Upper lobe of left lung (tissue), 6 donors: ENCODE data around the gene RUFY3. TPM values are rescaled to one million over a fixed set of nuclear protein-coding genes. Genes with fewer than 3 reads are reported as not detected.
A peak's percentile ranks its signal among the peaks of the same experiment; 100 is the strongest.
"Not testable (repeated sequence)": the region's sequence is repeated elsewhere in the genome, so short reads cannot be mapped to it uniquely, and the experiment has no call there.

Experiments used
- ATAC-seq, 2 donors: fragments of 200-7000 bp; cut with Tn5 transposase; one replicate each; pipeline ENCODE4 v1.9.1; 2022; ENCODE audit warnings: mild to moderate bottlenecking in 2 of 2, moderate library complexity in 2 of 2; ENCODE audit not compliant: low FRiP score in 2 of 2
- DNase-seq, 2 donors: peaks; one replicate each; pipeline ENCODE4 v3.0.0-alpha.2; 2019 to 2020
- H3K27ac ChIP-seq, 4 donors: fragments of 200-600 bp; sonication (generic); one replicate each; pipeline ENCODE4 v1.5.1; 2016 to 2019
- H3K27me3 ChIP-seq, 4 donors: fragments of 200-600 bp; sonication (generic); one replicate each; pipeline ENCODE4 v1.5.1; 2017 to 2019
- H3K36me3 ChIP-seq, 4 donors: fragments of 200-600 bp; sonication (generic); one replicate each; pipeline ENCODE4 v1.5.1; 2016 to 2019
- H3K4me1 ChIP-seq, 4 donors: fragments of 200-600 bp; sonication (generic); one replicate each; pipeline ENCODE4 v1.5.1; 2018 to 2019
- H3K4me3 ChIP-seq, 4 donors: fragments of 200-600 bp; sonication (generic); one replicate each; pipeline ENCODE4 v1.5.1; 2017 to 2019; ENCODE audit warnings: mild to moderate bottlenecking in 2 of 4, moderate library complexity in 1 of 4
- H3K9me3 ChIP-seq, 4 donors: fragments of 200-600 bp; sonication (generic); one replicate each; pipeline ENCODE4 v1.5.1; 2018 to 2019
- CTCF ChIP-seq, 6 experiments: fragments of 450-650 bp in 4 of 6; fragments of 200-600 bp in 2 of 6; sonication (generic) in 2 of 6; IDR thresholded peaks; one replicate each; pipeline ENCODE4 v1.5.1; 2016 to 2019; ENCODE audit warnings: antibody characterized with exemption in 6 of 6
- EP300 ChIP-seq, 4 donors: sonication (generic); formaldehyde crosslinking; IDR thresholded peaks; one replicate each; pipeline ENCODE4 v1.5.1; 2017; ENCODE audit warnings: antibody characterized with exemption in 4 of 4, control low read depth in 2 of 4
- POLR2A ChIP-seq, 4 donors: fragments of 450-650 bp; IDR thresholded peaks; one replicate each; pipeline ENCODE4 v1.5.1; 2016 to 2017; ENCODE audit warnings: antibody characterized with exemption in 4 of 4, mild to moderate bottlenecking in 2 of 4
- POLR2AphosphoS5 ChIP-seq, 2 donors: sonication (generic); formaldehyde crosslinking; IDR thresholded peaks; one replicate each; pipeline ENCODE4 v1.5.1; 2017; ENCODE audit warnings: antibody characterized with exemption in 2 of 2
- WGBS, 2 donors: methylation state at CpG; one replicate each; pipeline ENCODE4 v1.1.5; 2017 to 2018; 5-methylcytosine and 5-hydroxymethylcytosine counted together
- total RNA-seq, 6 donors: library from RNA; depleted of rRNA in 4 of 6; stranded (reverse); fragments of >200 nt in 4 of 6; gene quantifications; one replicate each; pipeline versions ENCODE4 v1.1.0 to v1.2.1, GENCODE V29; 2016 to 2021
- donor health status: DM: no; HTN: no; CAD: no; lungs with moderate emphysema.
- donor health status: DM: no; HTN: yes; CAD: no; lungs with severe emphysema.

Gene RUFY3
- total RNA-seq, 6 donors from 2014 or later = 65.1 to 161 (median 80.8) TPM

- TF ChIP-seq POLR2AphosphoS5 (IDR thresholded peaks at IDR 0.05) (no peak), POLR2A (IDR thresholded peaks at IDR 0.05) (no peak)
- H3K4me3 ChIP-seq = no peak overlapping the region
- ATAC-seq (no peak), DNase-seq (no peak)
- no peak overlapping the region for H3K27ac ChIP-seq
- H3K4me1 ChIP-seq = no peaks in the 10 kb centered on the region
- no peaks in the 10 kb centered on the region for H3K9me3 ChIP-seq
- H3K27me3 ChIP-seq = no peaks in the 10 kb centered on the region
- no peaks in the 10 kb centered on the region for H3K36me3 ChIP-seq
These were observed 40.1 kb upstream of the RUFY3 start for GRCh38 chr4:70681704-70682103.

GRCh38 chr4:70682142-70682541 lies 39.6 kb upstream of the RUFY3 start:
- not testable (repeated sequence) for H3K27ac ChIP-seq, H3K4me3 ChIP-seq, H3K36me3 ChIP-seq, H3K9me3 ChIP-seq, DNase-seq, H3K4me1 ChIP-seq, H3K27me3 ChIP-seq, ATAC-seq
- WGBS, 2 donors = 87 to 90% methylated on average over 3 of the region's 3 CpGs

GRCh38 chr4:70687392-70687791 lies 34.4 kb upstream of the RUFY3 start:
- peaks cover 34 to 44% (median 34%) of the 10 kb centered on the region in 4 donors for H3K4me1 ChIP-seq
- no peaks in the 10 kb centered on the region for H3K27me3 ChIP-seq
- H3K4me3 ChIP-seq = peak overlapping the region; percentile 38 to 99 (median 88)
- ATAC-seq (no peak), DNase-seq (peak in 1 of 2 donors; percentile 53)
- peak overlapping the region; percentile 93 to 97 (median 94) for H3K27ac ChIP-seq
- no peak for TF ChIP-seq POLR2A (IDR thresholded peaks at IDR 0.05)
- no peak for TF ChIP-seq CTCF (IDR thresholded peaks at IDR 0.05)
- no peak for TF ChIP-seq POLR2AphosphoS5 (IDR thresholded peaks at IDR 0.05)
- no peak for TF ChIP-seq EP300 (IDR thresholded peaks at IDR 0.05)
- H3K36me3 ChIP-seq = peaks cover 0 to 16% (median 0%) of the 10 kb centered on the region in 4 donors
- no peaks in the 10 kb centered on the region for H3K9me3 ChIP-seq
- 68 to 72% methylated on average over 12 to 13 of the region's 13 CpGs for WGBS, 2 donors

GRCh38 chr4:70687821-70688794 lies 33.7 kb upstream of the RUFY3 start, which contains the start of gene UTP3:
Gene UTP3, plus strand, starts transcription at chr4:70688532. Its CDS starts 146 bp downstream, at chr4:70688678.
- Histone ChIP-seq H3K4me1 (peaks cover 34 to 44% (median 34%) of the 10 kb centered on the region in 4 donors), H3K36me3 (peaks cover 0 to 21% (median 0%) of the 10 kb centered on the region in 4 donors), H3K9me3 (no peaks in the 10 kb centered on the region), H3K27me3 (no peaks in the 10 kb centered on the region), H3K4me3 (peak within 1 kb of the TSS; percentile 63 to 99 (median 88)), H3K27ac (peak within 1 kb of the TSS; percentile 93 to 97 (median 94))
- TF ChIP-seq POLR2A (IDR thresholded peaks at IDR 0.05) (peak in 3 of 4 donors; percentile 51 to 79 (median 57)), POLR2AphosphoS5 (IDR thresholded peaks at IDR 0.05) (peak; percentile 92 to 93), CTCF (IDR thresholded peaks at IDR 0.05) (peak; percentile 90 to 96 (median 94)), EP300 (IDR thresholded peaks at IDR 0.05) (peak in 2 of 4 donors; percentile 39 to 80)
- ATAC-seq (peak; percentile 98 to 99), DNase-seq (peak; percentile 92 to 96)
- WGBS, 2 donors = 0% methylated on average over 28 to 70 of the region's 70 CpGs

GRCh38 chr4:70688795-70689231 lies 33.0 kb upstream of the RUFY3 start:
- H3K27me3 ChIP-seq = no peaks in the 10 kb centered on the region
- peak overlapping the region; percentile 63 to 99 (median 88) for H3K4me3 ChIP-seq
- no peak for TF ChIP-seq POLR2AphosphoS5 (IDR thresholded peaks at IDR 0.05)
- no peak for TF ChIP-seq EP300 (IDR thresholded peaks at IDR 0.05)
- TF ChIP-seq CTCF (IDR thresholded peaks at IDR 0.05) = no peak
- no peak for TF ChIP-seq POLR2A (IDR thresholded peaks at IDR 0.05)
- DNase-seq (no peak), ATAC-seq (peak; percentile 5 to 26)
- peaks cover 34 to 44% (median 34%) of the 10 kb centered on the region in 4 donors for H3K4me1 ChIP-seq
- peak overlapping the region; percentile 93 to 97 (median 94) for H3K27ac ChIP-seq
- H3K9me3 ChIP-seq = no peaks in the 10 kb centered on the region
- H3K36me3 ChIP-seq = peaks cover 0 to 21% (median 0%) of the 10 kb centered on the region in 4 donors
- WGBS, 2 donors = 3 to 6% methylated on average over 19 of the region's 19 CpGs
